Loucy (cell line): ENCODE results near the gene PRDM7.
"Not testable (repeated sequence)": the region's sequence is repeated elsewhere in the genome, so short reads cannot be mapped to it uniquely, and the experiment has no call there.

Experiments used
- CTCF ChIP-seq: fragments of 200-600 bp; sonication (generic); conservative IDR thresholded peaks from 2 replicates; pipeline ENCODE4 v1.5.1; 2014; ENCODE audit warnings: mild to moderate bottlenecking, antibody characterized with exemption, low read length
- EZH2phosphoT487 ChIP-seq: fragments of 200-600 bp; IDR thresholded peaks from 2 replicates; pipeline ENCODE4 v1.6.1; 2018; ENCODE audit warnings: antibody characterized with exemption, mild to moderate bottlenecking, moderate library complexity, borderline replicate concordance

GRCh38 chr16:90097010-90097684, 20.0 kb upstream of the PRDM7 start:
- TF ChIP-seq CTCF, EZH2phosphoT487: not testable (repeated sequence)
